ENCODE measurements around the gene IFIH1.

DNA sequence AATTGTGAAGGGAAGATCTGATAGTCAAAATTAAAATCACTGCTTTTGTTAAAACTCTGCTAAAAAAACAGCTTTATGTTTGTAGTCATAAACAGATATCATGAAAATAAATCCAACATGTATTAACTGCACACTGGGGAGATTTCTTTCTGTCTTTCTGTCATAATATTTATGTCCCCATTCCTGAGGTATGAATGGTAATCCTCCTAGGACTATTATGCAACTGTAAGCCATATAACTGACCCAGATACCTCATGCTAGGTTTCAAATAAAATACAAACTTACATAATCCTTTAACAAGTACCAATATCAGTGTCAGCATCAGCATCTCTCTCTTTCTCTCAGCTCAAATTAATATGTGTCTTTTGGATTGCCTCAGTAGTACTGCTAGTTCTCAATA is 18.2 kb downstream of the IFIH1 start:
- TF ChIP-seq, protein P1, sequence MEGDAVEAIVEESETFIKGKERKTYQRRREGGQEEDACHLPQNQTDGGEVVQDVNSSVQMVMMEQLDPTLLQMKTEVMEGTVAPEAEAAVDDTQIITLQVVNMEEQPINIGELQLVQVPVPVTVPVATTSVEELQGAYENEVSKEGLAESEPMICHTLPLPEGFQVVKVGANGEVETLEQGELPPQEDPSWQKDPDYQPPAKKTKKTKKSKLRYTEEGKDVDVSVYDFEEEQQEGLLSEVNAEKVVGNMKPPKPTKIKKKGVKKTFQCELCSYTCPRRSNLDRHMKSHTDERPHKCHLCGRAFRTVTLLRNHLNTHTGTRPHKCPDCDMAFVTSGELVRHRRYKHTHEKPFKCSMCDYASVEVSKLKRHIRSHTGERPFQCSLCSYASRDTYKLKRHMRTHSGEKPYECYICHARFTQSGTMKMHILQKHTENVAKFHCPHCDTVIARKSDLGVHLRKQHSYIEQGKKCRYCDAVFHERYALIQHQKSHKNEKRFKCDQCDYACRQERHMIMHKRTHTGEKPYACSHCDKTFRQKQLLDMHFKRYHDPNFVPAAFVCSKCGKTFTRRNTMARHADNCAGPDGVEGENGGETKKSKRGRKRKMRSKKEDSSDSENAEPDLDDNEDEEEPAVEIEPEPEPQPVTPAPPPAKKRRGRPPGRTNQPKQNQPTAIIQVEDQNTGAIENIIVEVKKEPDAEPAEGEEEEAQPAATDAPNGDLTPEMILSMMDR (IDR thresholded peaks at IDR 0.05) = no peak
- no peak for TF ChIP-seq POLR2A (IDR thresholded peaks at IDR 0.05)
